ENCODE measurements around the gene PPP1R12A. TPM values are rescaled to one million over a fixed set of nuclear protein-coding genes. Genes with fewer than 3 reads are reported as not detected.

Gene PPP1R12A
- total RNA-seq, 1 donor from 2014 or later: 99.8 TPM

- DNase-seq (ENCODE audit: low read depth): no peak
These were observed 165.6 kb downstream of the PPP1R12A start for GRCh38 chr12:79769189-79769859.

GRCh38 chr12:79766705-79767464 lies 168.0 kb downstream of the PPP1R12A start:
- DNase-seq (ENCODE audit: low read depth): no peak

GRCh38 chr12:79765157-79765556 lies 169.7 kb downstream of the PPP1R12A start:
- no peak for DNase-seq (ENCODE audit: low read depth)

- DNase-seq (ENCODE audit: low read depth): no peak
These were observed 170.3 kb downstream of the PPP1R12A start for GRCh38 chr12:79764641-79765040.

GRCh38 chr12:79763766-79764452 lies 171.0 kb downstream of the PPP1R12A start:
- DNase-seq (ENCODE audit: low read depth): no peak

- DNase-seq (ENCODE audit: low read depth): no peak
These were observed 173.6 kb downstream of the PPP1R12A start for GRCh38 chr12:79761341-79761740.

GRCh38 chr12:79747274-79747673 lies 187.6 kb downstream of the PPP1R12A start:
- no peak for DNase-seq (ENCODE audit: low read depth)

- peak; percentile 63 for DNase-seq (ENCODE audit: low read depth)
These were observed 196.8 kb downstream of the PPP1R12A start for GRCh38 chr12:79737875-79738718.

- no peak for DNase-seq (ENCODE audit: low read depth)
These were observed 202.3 kb downstream of the PPP1R12A start for GRCh38 chr12:79732638-79733037.

- DNase-seq (ENCODE audit: low read depth): peak; percentile 45
These were observed 208.9 kb downstream of the PPP1R12A start for GRCh38 chr12:79725987-79726386.

Other genes with a start within 250 kb of the PPP1R12A start
- 68.9 and 122 TPM in 2 replicates for gene PAWR, start 244.1 kb downstream of the PPP1R12A start, total RNA-seq
- under 0.01 TPM in 2 replicates for gene OTOGL, start 164.4 kb upstream of the PPP1R12A start, total RNA-seq